NK-92 treated with Interleukin-12 subunit alpha and Interleukin-12 subunit beta, amount 100 ng/mL, for 24 hours (cell line): Measurements from ENCODE around the gene CLDND1.
"Not testable (repeated sequence)": the region's sequence is repeated elsewhere in the genome, so short reads cannot be mapped to it uniquely, and the experiment has no call there.

Source experiments
- DNase-seq: peaks from one replicate; lab custom pipeline; 2025; lab: John Stamatoyannopoulos, UW

Gene CLDND1

GRCh38 chr3:98522544-98523281 lies at the start of gene CLDND1:
Gene CLDND1, minus strand, starts transcription at chr3:98522902. Its CDS starts 1,478 bp downstream, at chr3:98521424.
- peak; percentile 95 for DNase-seq

- no peak for DNase-seq
These were observed 45.7 kb upstream of the CLDND1 start for GRCh38 chr3:98568402-98568801.

- DNase-seq: no peak
These were observed 45.1 kb upstream of the CLDND1 start for GRCh38 chr3:98567666-98568270.

GRCh38 chr3:98565843-98566242 lies 43.1 kb upstream of the CLDND1 start:
- DNase-seq: no peak

GRCh38 chr3:98565237-98565643 lies 42.5 kb upstream of the CLDND1 start:
- DNase-seq: no peak

- peak; percentile 26 for DNase-seq
These were observed 41.7 kb upstream of the CLDND1 start for GRCh38 chr3:98564282-98565005.

- no peak for DNase-seq
These were observed 41.1 kb upstream of the CLDND1 start for GRCh38 chr3:98563661-98564281.

GRCh38 chr3:98561727-98562521 lies 39.2 kb upstream of the CLDND1 start:
- DNase-seq: no peak

- no peak for DNase-seq
These were observed 38.2 kb upstream of the CLDND1 start for GRCh38 chr3:98560911-98561310.

GRCh38 chr3:98559769-98560168 lies 37.1 kb upstream of the CLDND1 start:
- not testable (repeated sequence) for DNase-seq

- DNase-seq: no peak
These were observed 35.6 kb upstream of the CLDND1 start for GRCh38 chr3:98558100-98558827.

GRCh38 chr3:98557324-98558010 lies 34.8 kb upstream of the CLDND1 start:
- peak; percentile 32 for DNase-seq

- peak; percentile 74 for DNase-seq
These were observed 33.7 kb upstream of the CLDND1 start for GRCh38 chr3:98556164-98557130.

- DNase-seq: no peak
These were observed 32.3 kb upstream of the CLDND1 start for GRCh38 chr3:98555025-98555379.

- no peak for DNase-seq
These were observed 31.9 kb upstream of the CLDND1 start for GRCh38 chr3:98554580-98554979.

GRCh38 chr3:98553753-98554152 lies 31.1 kb upstream of the CLDND1 start:
- no peak for DNase-seq

GRCh38 chr3:98553021-98553563 lies 30.4 kb upstream of the CLDND1 start:
- DNase-seq: no peak

- DNase-seq: no peak
These were observed 29.7 kb upstream of the CLDND1 start for GRCh38 chr3:98552232-98553020.
